HG03064 (cell line): ENCODE data around the gene SORBS1.
A peak's percentile ranks its signal among the peaks of the same experiment; 100 is the strongest.

ENCODE experiments used
- ATAC-seq: cut with Tn5 transposase; IDR thresholded peaks from one replicate; pipeline ENCODE4 v1.9.1; 2021; ENCODE audit warnings: low read depth; ENCODE audit not compliant: unreplicated experiment

SORBS1 gene

DNA sequence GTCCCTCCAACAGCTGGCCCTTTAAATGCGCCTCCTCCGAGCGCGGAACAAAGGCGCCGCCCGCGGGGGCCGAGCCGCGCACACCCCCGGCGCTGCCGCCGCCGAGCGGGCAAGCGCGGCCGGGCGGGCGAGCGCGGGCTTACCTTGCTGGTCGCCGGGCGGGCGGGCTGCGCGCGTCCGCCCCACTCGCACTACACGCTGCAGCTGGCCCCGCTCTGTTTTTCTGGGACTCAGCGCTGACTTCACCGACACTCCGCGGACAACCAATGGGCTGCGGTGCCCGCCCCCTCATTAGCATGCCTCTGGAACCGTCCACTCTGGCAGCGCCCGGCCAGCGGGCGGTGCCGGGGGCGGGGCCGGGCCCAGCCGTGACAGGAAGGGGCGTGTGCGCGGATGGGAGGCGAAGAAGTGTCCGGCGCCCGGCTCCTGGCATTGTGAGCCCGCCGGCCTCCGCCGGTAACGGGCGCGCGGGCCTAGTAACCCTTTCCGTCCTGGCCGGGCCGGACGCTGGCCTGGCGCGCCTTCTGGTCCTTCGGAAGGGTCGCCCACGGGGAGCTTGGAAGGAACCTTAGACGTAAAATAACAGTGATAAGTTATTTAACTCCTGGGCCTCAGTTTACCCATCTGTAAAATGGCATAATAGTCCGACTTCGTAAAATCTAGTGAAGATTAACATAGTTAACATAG lies at the start of gene SORBS1:
TSS of gene SORBS1 (minus strand) at position 195 of the 687 bp plus-strand sequence. CDS start 120,236 bp downstream, outside the sequence.
- ATAC-seq, result peak; percentile 99

DNA sequence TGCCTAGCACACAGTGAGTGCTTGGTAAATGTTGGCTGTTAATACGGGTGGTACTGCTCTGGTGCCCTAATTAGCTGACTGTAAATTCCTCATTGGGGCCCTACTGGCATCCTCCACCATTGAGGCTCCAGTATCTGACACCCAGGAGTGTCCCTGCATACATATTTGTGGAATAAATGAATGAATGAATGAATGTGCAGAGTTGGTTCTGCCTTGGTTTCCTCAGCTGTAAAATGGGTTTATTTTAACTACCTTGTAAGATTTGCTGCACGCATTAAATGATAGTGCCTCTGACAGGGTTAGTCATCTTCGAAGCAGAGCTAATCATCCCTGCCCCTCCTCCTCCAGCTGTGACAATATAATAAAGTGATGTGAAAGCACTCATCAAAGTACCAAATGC lies 49.6 kb upstream of the SORBS1 start:
- no peak for ATAC-seq

DNA sequence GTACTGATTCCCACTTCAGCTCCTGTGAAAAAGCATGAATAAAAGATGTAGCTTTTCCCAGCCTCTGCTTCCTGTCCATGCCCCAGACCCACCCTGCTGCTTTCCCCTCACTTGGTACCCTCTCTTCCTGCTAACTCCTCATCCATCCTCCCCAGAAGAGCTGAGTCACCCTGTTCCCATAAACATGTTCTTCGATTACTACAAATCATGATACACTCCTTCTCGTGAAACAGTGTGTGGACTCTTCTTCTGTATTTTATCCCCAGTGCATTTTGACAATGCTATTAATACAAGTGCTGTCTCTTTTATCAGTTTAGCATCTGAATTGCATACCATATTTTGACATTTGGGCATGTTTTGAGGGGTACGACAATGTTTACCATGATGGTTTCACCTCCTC lies 45.8 kb upstream of the SORBS1 start:
- no peak for ATAC-seq

DNA sequence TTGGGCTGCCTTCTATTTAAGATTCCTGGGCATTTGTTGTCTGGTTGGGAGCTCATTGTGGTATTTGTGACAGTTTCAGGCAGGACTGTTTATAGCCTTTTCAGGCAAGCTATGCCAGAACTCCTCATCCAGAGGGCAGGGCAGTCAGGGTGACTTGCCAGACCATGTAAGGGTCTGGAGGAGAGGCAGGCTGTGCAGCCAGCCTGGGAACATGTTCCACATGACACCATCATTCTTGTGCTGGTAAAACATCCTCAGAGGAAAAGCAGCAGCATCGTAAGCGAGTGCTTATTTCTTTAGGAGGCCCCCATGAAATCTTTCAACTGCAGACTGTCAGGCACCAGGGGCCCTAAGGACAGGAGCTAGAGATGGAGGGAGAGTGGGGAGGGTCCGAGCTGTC lies 44.0 kb upstream of the SORBS1 start:
- no peak for ATAC-seq

DNA sequence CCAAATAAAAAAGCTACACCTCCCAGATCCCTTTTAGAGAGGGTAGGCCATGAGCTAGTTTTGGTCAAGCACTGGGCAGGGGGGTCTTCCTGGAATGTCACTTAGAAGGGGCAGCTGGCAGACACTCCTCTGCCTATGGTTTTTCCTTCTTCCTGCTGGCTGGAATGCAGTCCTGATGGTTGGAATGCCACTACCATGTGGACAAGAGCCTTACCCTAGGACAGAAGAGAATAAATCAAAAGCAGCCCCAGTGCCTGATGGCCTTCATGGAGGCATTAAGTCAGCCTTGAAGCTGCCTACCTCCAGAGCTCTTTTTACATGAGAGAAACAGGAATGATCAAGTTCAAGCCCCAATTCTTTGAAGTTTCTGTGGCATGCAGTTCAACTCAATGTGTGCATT lies 43.5 kb upstream of the SORBS1 start:
- ATAC-seq, result no peak

DNA sequence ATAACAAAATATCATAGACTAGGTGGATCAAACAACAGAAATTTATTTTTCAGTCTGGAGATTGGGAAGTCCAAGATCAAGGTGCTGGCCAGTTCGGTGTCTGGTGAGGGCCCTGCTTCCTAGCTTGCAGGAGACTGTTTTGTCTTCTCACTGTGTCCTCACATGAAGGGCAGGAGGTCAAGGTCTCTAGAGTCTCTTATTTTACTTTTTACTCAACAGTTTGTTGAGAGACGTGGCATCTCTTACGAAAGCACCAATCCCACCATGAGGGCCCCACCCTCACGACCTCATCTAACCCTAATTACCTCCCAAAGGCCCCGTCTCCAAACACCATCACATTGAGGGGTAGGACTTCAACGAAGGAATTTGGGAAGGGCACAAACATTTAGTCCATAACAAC lies 41.2 kb upstream of the SORBS1 start:
- ATAC-seq, result no peak

DNA sequence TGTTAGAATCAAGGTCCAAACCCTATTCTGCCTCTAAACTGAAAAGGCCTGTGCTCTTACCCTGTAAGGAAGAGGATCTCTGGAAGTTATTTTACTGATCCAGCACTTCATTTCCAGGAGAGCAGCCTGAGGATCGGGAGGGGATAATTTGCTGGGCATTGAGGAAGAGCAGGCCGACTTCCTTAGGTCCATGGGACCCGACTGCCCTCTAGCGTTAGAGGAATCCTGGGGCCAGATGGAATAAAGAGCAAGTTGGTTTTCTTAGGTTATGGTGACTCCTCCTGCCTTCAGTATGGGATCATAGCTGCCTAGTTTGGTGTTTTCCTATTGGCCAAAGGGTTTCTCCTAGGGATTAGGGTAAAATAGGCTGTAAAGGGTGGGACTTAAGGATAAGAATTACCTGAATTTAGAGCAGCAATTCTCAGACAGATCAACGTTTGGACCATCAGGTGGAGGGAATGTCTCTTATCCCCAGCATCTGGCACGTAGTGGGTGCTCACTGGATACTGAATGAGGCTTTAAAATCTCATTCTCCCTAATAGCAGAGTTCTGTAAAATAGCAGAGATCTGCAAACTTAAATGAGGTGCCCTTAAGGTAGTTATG lies 40.0 kb upstream of the SORBS1 start:
- no peak for ATAC-seq

DNA sequence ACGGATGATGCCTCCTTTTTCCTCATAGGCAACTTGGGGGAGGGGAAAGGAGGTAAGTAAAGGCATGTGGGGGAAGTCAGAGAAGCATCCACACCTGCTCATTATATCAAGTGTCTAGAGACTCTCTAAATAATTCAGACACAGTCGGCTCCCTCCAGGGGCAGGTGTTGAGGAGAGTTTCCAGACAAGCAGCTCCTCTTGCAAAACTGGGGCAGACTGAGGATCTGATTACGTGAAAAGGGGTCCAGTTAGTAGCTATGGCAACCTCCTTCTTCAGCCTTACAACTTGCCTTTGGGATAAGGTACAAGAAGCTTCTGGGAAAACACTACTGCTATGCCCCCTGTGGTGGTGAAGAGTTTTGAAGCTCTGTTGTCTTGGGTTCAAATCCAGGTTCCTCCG lies 39.0 kb upstream of the SORBS1 start:
- no peak for ATAC-seq

DNA sequence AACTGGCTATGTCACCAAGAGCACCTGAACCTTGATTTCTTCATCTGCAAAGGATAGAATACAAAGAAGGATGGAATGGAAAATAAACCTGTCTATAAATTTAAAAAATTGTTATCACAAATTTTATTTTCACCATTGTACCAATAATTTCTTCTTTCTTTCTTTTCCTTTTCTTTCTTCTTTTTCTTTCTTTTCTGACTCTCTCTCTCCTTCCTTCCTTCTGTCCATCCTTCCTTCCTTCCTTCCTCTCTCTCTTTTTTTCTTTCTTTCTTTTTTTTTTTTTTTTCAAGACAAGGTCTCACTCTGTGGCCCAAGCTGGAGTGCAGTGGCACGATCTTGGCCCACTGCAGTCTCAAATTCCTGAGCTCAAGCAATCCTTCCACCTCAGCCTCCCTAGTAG lies 36.6 kb upstream of the SORBS1 start:
- ATAC-seq, result no peak

DNA sequence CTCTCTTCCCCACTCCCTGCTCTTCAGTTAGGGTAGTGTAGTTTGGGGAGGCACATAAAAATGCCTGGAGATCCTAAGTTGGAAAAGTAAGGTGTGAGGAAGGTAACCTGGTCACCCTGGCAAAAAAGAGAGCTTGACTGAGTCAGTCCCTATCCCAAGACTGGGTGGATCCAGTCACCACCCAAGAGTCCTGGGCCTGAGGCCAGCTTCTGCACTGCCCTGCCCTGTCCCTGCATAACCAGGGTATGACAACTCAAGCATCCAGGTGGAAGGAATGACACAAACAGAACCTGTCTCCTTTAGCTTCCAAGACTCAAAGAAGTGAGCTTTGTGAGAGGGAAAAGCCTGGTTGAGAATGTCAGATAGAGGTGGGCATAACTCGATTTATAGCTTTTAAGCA lies 26.9 kb upstream of the SORBS1 start:
- ATAC-seq, result no peak

DNA sequence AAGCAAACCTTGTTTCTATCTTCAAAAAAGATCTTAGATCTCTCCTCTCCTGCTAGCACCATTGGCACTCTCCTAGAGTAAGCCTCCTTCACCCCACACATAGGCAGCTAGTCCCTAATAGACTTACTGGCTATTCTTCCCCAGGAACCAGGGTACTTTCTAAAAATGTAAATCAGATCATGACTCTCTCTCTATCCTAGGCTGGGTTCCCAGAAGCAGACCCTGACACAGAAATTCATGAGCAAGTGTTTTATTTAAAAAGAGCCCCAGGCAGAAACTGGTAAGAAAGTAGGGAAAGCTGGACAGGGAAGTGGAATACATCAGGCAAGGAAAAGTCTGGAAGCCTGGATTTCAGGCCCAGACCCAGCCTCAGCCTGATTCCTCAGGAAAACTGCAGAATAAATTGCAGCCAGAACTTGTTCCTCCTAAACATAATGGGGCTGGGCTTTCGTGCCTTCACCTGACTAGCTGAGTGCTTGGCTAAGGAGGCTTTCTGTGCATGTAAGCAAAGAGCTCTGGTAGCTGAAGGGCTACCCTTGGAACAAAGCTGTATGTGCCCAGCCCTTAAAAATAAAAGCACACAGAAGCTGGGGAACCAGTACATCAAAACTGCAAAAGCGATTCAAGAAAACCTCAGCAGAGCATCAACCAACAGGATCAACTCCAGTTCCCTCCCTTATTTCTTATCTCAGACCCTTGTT lies 18.8 kb upstream of the SORBS1 start:
- ATAC-seq, result no peak

DNA sequence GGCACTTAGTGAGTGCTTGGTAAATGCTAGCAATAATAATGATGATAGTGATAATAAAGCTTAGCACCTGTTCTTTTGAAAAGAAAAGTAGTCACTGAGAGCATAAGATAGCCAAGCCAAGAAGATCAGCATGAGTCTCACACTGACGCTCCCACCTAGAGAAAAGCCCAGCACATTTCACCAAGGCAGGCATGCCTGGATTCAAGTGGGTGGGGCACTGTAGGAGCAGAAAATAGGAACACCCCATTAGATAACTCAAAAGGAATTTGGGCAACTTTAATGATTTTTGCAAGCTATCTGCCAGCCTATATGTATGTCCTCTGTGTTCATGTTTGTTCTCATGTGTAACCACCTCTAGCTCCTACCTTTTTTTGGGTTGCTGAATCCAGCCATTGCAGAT lies 18.1 kb upstream of the SORBS1 start:
- no peak for ATAC-seq

DNA sequence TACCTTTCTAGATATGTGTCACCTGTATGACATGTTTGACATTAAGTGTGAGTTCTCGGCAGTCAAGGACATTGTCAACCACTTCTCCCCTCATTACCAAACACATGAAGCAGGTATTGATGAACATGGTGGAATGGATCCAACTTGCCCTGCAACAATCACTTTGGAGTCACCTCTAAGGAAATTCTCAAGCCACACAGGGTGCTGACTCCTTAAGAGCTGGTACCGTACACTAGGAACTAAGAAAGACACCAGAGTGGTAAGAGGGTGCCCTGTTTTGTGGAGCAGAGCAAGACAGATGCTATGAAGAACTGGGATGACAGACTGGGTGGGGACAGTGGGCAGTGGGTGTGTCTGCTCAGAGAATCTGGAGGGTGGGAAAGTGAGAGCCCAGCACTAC lies 17.4 kb upstream of the SORBS1 start:
- no peak for ATAC-seq

DNA sequence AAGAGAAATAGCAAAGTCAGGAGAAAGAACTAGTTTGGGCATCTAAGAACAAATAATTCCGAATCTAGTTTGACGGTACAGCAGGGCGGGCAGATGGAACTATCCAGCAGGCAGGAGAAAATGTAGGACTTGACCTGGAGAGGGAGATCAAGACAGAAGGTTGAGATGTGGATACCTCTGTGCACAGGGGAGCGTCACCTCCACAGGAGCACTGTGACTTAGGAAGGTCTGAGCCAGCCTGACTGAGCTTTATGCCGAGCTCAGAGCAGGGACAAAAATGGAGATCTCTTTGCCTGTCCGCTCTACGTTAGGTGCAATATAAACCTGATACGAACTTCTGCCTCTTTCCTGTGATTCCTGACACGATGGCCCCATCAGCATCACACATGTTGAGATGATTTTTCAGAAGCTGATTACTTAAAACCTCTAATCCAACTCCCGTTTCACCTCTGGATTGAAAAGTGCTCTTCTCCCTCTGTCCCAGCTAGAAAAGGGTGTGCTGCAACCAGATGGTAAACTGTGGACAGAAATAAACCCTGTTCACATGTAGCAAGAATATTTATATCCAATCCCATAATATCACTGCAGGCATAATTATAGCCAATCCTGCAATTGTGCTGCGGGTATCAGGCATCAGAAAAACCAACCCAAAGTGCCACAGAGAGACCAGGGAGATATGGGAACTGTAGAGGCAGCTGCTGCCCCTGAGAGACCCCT lies 13.6 kb upstream of the SORBS1 start:
- no peak for ATAC-seq

DNA sequence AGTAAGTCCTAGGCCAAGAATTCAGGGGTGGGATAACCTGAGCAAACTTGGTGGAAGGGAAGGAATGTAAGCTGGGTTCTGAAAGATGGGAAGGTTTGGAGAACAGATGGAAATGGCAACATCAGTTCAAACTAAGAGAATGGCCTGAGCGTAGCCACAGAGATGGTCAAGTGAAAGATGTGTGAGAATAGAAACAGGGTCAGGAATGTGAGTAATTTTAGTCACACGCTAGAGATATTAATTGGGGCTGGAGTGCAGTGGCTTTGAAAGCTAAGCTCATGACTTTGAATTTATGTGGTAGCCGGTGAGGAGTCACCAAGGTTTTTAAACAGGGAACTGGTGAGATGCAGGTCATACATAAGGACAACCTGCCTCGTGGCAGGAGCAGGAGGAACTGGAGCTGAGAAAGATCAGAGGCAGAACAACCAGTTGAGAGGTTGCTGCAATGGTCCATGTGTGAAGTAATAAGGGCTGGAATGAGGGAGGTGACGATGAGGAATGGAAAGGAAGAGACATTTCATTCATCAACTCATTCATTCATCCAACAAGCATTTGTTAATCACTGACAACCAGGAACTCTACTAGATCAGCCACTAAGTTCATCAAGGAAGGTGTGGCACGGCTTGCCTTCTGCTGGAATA lies 12.9 kb upstream of the SORBS1 start:
- ATAC-seq, result no peak

DNA sequence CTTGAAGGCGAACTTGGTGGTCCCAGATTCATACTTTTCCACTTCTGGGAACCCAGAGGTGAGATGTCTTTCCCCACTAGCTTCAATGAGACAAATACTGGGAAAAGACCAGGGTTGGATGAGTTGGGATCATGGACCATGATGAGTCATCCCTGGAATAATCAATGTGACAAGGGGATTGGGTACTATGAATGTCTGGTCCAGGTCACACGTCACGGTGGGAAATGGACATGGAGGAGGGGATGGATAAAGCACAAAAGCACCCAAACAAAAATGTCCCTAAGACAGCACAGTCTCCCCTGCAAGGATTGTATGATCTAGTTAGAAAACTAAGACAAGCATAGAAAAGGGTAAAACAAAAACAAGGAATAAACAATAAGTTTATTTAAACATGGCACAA lies 12.4 kb upstream of the SORBS1 start:
- ATAC-seq, result no peak

DNA sequence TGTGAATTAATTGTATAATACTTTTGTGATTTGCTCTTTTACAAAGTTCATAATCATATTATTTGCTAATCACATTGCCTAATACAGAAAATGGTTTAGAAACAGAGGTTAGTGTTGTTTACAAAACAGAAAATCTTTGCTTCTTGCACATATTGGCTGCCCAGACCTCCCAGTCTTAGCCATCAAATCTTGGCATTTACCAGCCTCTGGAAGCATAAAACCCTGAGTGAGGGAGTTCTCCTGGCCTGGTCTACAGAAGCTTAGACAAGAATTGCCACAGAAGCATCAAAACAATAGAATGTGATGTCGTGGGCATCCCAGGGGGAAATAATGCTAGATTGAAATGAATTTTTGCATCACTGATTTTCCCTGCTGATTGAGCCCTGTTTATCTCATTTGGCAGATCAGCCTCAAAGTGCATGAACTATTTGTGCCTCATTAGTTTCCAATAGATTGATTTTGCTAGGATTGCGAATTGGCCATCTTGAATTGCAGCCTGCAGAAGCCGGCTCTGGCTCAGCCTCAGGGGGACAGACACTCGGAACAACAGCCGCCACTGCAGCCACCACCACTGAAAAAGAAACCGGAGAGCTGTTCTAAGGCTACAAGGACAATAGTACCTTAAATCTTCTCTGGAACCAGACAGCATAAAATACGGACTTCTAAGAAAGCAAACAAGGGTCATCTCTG lies 11.1 kb upstream of the SORBS1 start:
- ATAC-seq, result no peak

DNA sequence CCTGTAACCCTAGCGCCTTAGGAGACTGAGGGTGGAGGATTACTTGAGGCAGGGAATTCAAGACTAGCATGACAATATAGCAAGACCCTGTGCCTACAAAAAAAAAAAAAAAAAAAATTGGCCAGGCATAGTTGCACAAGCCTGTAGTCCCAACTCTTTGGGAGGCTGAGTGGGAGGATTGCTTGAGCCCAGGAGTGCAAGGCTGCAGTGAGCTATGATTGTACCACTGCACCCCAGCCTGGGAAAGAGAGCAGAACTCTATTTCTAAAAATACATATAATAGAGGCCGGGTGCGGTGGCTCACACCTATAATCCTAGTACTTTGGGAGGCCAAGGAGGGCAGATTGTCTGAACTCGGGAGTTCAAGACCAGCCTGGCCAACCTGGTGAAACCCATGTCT lies 10.2 kb upstream of the SORBS1 start:
- ATAC-seq, result no peak

DNA sequence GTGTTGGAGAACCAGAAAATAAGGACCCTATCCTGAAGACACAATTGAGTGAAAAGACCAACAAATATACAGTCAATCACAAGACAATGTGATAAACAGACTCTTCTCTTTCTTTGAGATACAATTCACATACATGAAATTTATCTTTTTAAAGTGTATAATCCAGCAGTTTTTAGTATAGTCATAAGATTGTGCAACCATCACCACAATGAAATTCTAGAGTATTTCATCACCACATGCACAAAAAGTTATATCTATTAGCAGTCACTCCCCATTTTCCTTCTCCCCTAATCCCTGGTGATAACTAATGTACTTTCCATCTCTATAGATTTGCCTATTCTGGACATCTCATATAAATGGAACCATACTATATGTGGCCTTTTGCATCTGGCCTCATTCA lies 8.2 kb upstream of the SORBS1 start:
- no peak for ATAC-seq

DNA sequence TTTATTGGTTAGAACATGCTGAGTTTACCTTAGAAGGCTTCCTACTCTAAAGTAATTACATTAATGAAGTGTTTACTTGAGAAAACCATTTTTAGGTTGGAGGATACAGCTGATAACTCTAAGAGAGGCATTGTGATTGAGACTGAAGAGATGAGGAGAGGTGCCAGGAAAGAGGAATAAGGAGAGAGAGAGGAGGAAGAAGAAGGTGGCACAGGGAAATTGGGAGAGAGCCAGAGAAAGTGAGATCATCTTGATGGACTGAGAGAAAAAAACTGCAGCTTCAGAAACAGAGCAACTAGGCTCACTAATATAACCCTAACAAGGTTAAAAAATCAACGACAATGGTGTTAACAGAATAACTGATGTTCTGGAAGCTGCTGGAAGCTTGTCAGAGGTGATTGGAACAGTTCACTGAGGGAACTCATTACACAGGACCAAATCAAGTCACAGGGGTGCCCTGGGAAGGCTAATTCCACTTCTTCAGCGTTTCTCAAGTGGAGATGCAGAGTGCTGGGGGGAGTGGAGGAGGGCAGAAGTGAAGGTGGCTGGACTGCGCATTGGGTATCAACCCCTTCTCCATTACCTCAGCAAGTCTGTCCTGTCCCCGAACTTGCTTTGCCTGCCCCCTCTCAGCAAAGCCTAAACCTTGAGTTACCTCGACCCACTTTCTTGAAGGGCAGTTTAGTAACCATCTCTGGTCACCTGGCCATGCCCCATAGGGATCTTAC lies 6.9 kb upstream of the SORBS1 start:
- no peak for ATAC-seq
